ENCODE measurements around the gene NHLRC4. TPM values are rescaled to one million over a fixed set of nuclear protein-coding genes. Genes with fewer than 3 reads are reported as not detected.

The NHLRC4 gene
- total and polyA plus RNA-seq, 9 of the 15 experiments (the other 6 are each of a cell fraction or from before 2014, with no cell fraction given): 0.24 to 3.7 (median 1.3) TPM; not detected in 2

- Histone ChIP-seq H3K4me1 (replicated peaks in 1 of 2; ENCODE audit: control insufficient read depth in 2 of 2, insufficient read depth in 2 of 2, low read length in 2 of 2) (peaks cover 27 to 83% of the 10 kb centered on the region in 2 experiments), H2AFZ (ENCODE audit: low read depth, low read length) (peak overlapping the region; percentile 90), H3K9me1 (ENCODE audit: control insufficient read depth, insufficient read depth, low read length) (peaks cover 13% of the 10 kb centered on the region), H3K4me3 (peak overlapping the region; percentile 68), H3K9me3 (replicated peaks; ENCODE audit: control insufficient read depth, insufficient read depth, low read depth, low read length) (no peaks in the 10 kb centered on the region), H3K9ac (ENCODE audit: insufficient read depth in 1 of 2, low read depth in 2 of 2, low read length in 2 of 2) (peak overlapping the region; percentile 86 to 95), H4K20me1 (replicated peaks; ENCODE audit: control insufficient read depth, insufficient read depth, low read length) (peaks cover 15% of the 10 kb centered on the region), H3K36me3 (ENCODE audit: control insufficient read depth, insufficient read depth, low read length) (peaks cover 27% of the 10 kb centered on the region; the same call in 2 of the 3 replicates), H3K4me2 (ENCODE audit: insufficient read depth, low read length) (peak overlapping the region; percentile 81), H3K79me2 (ENCODE audit: control insufficient read depth, insufficient read depth, low read length) (peaks cover 66% of the 10 kb centered on the region), H3K27ac (ENCODE audit: extremely low read depth, low read depth, low read length) (peak overlapping the region; percentile 98), H3K27me3 (ENCODE audit: control insufficient read depth in 2 of 2, insufficient read depth in 2 of 2, low read length in 2 of 2) (no peaks in the 10 kb centered on the region)
- in situ Hi-C loops (cut with MboI) (no loop called here), intact Hi-C loops (cut with micrococcal nuclease) (loop anchor here (5.0 kb wide), 1 partner anchor 41 kb away; the partner anchor contains the start of genes NHLRC4 and PIGQ)
- TSS peak; percentile 72 for BruUV-seq (replicated peaks)
- CTCF ChIA-PET (ENCODE audit: low intra/inter-chr PET ratio): no interaction called here
- FAIRE-seq (peak; percentile 75), DNase-seq (ENCODE audit: extremely low read depth in 1 of 4, low spot score in 3 of 4) (peak in 2 of 4 experiments; percentile 43 to 72), ATAC-seq (peak; percentile 52)
- 5% methylated on average over 25 of the region's 26 CpGs for WGBS (ENCODE audit: insufficient coverage, low coverage, missing lambda C conversion rate)
- POLR2A ChIA-PET: interaction anchor here (0.6 to 1.4 kb wide), 9 partner anchors 10 to 1175 kb away, joined by 3 to 5 read pairs (median 3); partner anchors contain the start of gene METTL26
- TF ChIP-seq TAF1 (IDR thresholded peaks at IDR 0.05; ENCODE audit: control insufficient read depth, extremely low read depth, insufficient read depth, low read length, severe bottlenecking): peak; percentile 18
- TF ChIP-seq L3MBTL2 (IDR thresholded peaks at IDR 0.05): peak; percentile 66
- TF ChIP-seq BCLAF1 (IDR thresholded peaks at IDR 0.05; ENCODE audit: borderline replicate concordance in 1 of 2, control insufficient read depth in 1 of 2, low read depth in 2 of 2, low read length in 1 of 2): no peak
- 0 out of 2 replicates have a peak, but pooled peaks have one; percentile 4 for TF ChIP-seq GATA2 (CRISPR knock-in tag; IDR thresholded peaks at IDR 0.05)
- TF ChIP-seq MAX (CRISPR knock-in tag; IDR thresholded peaks at IDR 0.05): 0 out of 2 replicates have a peak, but pooled peaks have one; percentile 4
- TF ChIP-seq, protein P1, sequence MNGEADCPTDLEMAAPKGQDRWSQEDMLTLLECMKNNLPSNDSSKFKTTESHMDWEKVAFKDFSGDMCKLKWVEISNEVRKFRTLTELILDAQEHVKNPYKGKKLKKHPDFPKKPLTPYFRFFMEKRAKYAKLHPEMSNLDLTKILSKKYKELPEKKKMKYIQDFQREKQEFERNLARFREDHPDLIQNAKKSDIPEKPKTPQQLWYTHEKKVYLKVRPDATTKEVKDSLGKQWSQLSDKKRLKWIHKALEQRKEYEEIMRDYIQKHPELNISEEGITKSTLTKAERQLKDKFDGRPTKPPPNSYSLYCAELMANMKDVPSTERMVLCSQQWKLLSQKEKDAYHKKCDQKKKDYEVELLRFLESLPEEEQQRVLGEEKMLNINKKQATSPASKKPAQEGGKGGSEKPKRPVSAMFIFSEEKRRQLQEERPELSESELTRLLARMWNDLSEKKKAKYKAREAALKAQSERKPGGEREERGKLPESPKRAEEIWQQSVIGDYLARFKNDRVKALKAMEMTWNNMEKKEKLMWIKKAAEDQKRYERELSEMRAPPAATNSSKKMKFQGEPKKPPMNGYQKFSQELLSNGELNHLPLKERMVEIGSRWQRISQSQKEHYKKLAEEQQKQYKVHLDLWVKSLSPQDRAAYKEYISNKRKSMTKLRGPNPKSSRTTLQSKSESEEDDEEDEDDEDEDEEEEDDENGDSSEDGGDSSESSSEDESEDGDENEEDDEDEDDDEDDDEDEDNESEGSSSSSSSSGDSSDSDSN (IDR thresholded peaks at IDR 0.05; ENCODE audit: borderline replicate concordance in 1 of 2, low read depth in 2 of 2, low read length in 2 of 2): 0 out of 4 replicates have a peak, but pooled peaks of 1 of the 2 experiments have one; percentile 58
- TF ChIP-seq, protein P2, sequence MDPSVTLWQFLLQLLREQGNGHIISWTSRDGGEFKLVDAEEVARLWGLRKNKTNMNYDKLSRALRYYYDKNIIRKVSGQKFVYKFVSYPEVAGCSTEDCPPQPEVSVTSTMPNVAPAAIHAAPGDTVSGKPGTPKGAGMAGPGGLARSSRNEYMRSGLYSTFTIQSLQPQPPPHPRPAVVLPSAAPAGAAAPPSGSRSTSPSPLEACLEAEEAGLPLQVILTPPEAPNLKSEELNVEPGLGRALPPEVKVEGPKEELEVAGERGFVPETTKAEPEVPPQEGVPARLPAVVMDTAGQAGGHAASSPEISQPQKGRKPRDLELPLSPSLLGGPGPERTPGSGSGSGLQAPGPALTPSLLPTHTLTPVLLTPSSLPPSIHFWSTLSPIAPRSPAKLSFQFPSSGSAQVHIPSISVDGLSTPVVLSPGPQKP (CRISPR knock-in tag; IDR thresholded peaks at IDR 0.05): peak; percentile 36; the same call in 1 of the 2 replicates
- 0 out of 2 replicates have a peak, but pooled peaks have one; percentile 30 for TF ChIP-seq ZNF232 (CRISPR knock-in tag; IDR thresholded peaks at IDR 0.05)
- TF ChIP-seq TRIM28 (IDR thresholded peaks at IDR 0.05): 0 out of 2 replicates have a peak, but pooled peaks have one; percentile 18
- peak; percentile 55; the same call in 1 of the 2 replicates for TF ChIP-seq POLR2AphosphoS2 (IDR thresholded peaks at IDR 0.05; ENCODE audit: low read length)
- 0 out of 2 replicates have a peak, but pooled peaks have one; percentile 33 for TF ChIP-seq NR3C1 (CRISPR knock-in tag; IDR thresholded peaks at IDR 0.05)
Observed at GRCh38 chr16:526181-527014, 40.4 kb upstream of the NHLRC4 start.
